HUES48 (cell line): Measurements from ENCODE around the gene CNTNAP2.
A peak's percentile ranks its signal among the peaks of the same experiment; 100 is the strongest.

Experiments used
- H3K27ac ChIP-seq: one replicate; pipeline ENCODE4 v1.7.0; 2013; ENCODE audit warnings: low read depth, low read length, inconsistent platforms
- H3K27me3 ChIP-seq: 2 replicates; pipeline ENCODE4 v1.6.1; 2013; ENCODE audit warnings: mild to moderate bottlenecking, low read length; ENCODE audit not compliant: control insufficient read depth, insufficient read depth
- H3K36me3 ChIP-seq: 2 replicates; pipeline ENCODE4 v1.6.1; 2013; ENCODE audit warnings: low read length; ENCODE audit not compliant: control insufficient read depth, insufficient read depth
- H3K4me1 ChIP-seq: 2 replicates; pipeline ENCODE4 v1.6.1; 2013; ENCODE audit warnings: mild to moderate bottlenecking, low read length; ENCODE audit not compliant: control insufficient read depth, insufficient read depth
- H3K4me3 ChIP-seq: 2 replicates; pipeline ENCODE4 v1.5.1; 2013; ENCODE audit warnings: mild to moderate bottlenecking, low read depth, low read length
- H3K9ac ChIP-seq: 2 replicates; pipeline ENCODE4 v1.6.1; 2013; ENCODE audit warnings: mild to moderate bottlenecking, low read depth, low read length, moderate library complexity
- H3K9me3 ChIP-seq: 2 replicates; pipeline ENCODE4 v1.6.1; 2013; ENCODE audit warnings: low read length; ENCODE audit not compliant: control insufficient read depth, insufficient read depth

The CNTNAP2 gene

GRCh38 chr7:147878912-147879661 lies 1762.5 kb downstream of the CNTNAP2 start:
- no peak overlapping the region for H3K4me3 ChIP-seq
- H3K27me3 ChIP-seq = no peaks in the 10 kb centered on the region
- no peaks in the 10 kb centered on the region for H3K4me1 ChIP-seq
- peaks cover 4% of the 10 kb centered on the region; the same call in 1 of the 2 replicates for H3K9me3 ChIP-seq
- H3K9ac ChIP-seq = no peak overlapping the region
- H3K36me3 ChIP-seq = no peaks in the 10 kb centered on the region
- H3K27ac ChIP-seq = no peak overlapping the region

- Histone ChIP-seq H3K36me3 (no peaks in the 10 kb centered on the region), H3K4me3 (no peak overlapping the region), H3K27ac (no peak overlapping the region), H3K4me1 (no peaks in the 10 kb centered on the region), H3K27me3 (no peaks in the 10 kb centered on the region), H3K9ac (no peak overlapping the region), H3K9me3 (no peaks in the 10 kb centered on the region)
Observed at GRCh38 chr7:147885869-147886268, 1769.3 kb downstream of the CNTNAP2 start.

- Histone ChIP-seq H3K9me3 (no peaks in the 10 kb centered on the region), H3K27ac (peak overlapping the region; percentile 56), H3K27me3 (no peaks in the 10 kb centered on the region), H3K9ac (no peak overlapping the region), H3K4me3 (no peak overlapping the region), H3K4me1 (peaks cover 13% of the 10 kb centered on the region), H3K36me3 (no peaks in the 10 kb centered on the region)
Observed at GRCh38 chr7:147894271-147894670, 1777.7 kb downstream of the CNTNAP2 start.

GRCh38 chr7:147896121-147896520 lies 1779.5 kb downstream of the CNTNAP2 start:
- Histone ChIP-seq H3K4me1 (peaks cover 13% of the 10 kb centered on the region), H3K9ac (no peak overlapping the region), H3K27me3 (no peaks in the 10 kb centered on the region), H3K9me3 (no peaks in the 10 kb centered on the region), H3K36me3 (no peaks in the 10 kb centered on the region), H3K4me3 (no peak overlapping the region), H3K27ac (no peak overlapping the region)

- no peak overlapping the region for H3K9ac ChIP-seq
Observed at GRCh38 chr7:147903536-147904218, 1787.1 kb downstream of the CNTNAP2 start.

GRCh38 chr7:147904219-147904576 lies 1787.6 kb downstream of the CNTNAP2 start:
- no peak overlapping the region for H3K9ac ChIP-seq
- H3K27ac ChIP-seq = peak overlapping the region; percentile 3
- H3K4me1 ChIP-seq = peaks cover 9% of the 10 kb centered on the region
- H3K9me3 ChIP-seq = no peaks in the 10 kb centered on the region
- H3K36me3 ChIP-seq = no peaks in the 10 kb centered on the region
- no peaks in the 10 kb centered on the region for H3K27me3 ChIP-seq
- no peak overlapping the region for H3K4me3 ChIP-seq

More at GRCh38 chr7:147903536-147904218, 1787.1 kb downstream of the CNTNAP2 start:
- no peak overlapping the region for H3K4me3 ChIP-seq
- no peak overlapping the region for H3K27ac ChIP-seq
- H3K27me3 ChIP-seq = no peaks in the 10 kb centered on the region
- H3K9me3 ChIP-seq = no peaks in the 10 kb centered on the region
- no peaks in the 10 kb centered on the region for H3K36me3 ChIP-seq
- H3K4me1 ChIP-seq = peaks cover 9% of the 10 kb centered on the region

GRCh38 chr7:147909431-147910148 lies 1793.0 kb downstream of the CNTNAP2 start:
- H3K27ac ChIP-seq = peak overlapping the region; percentile 32
- H3K4me1 ChIP-seq = peaks cover 17% of the 10 kb centered on the region
- no peaks in the 10 kb centered on the region for H3K36me3 ChIP-seq
- no peak overlapping the region for H3K4me3 ChIP-seq
- no peaks in the 10 kb centered on the region for H3K27me3 ChIP-seq
- H3K9me3 ChIP-seq = no peaks in the 10 kb centered on the region
- H3K9ac ChIP-seq = no peak overlapping the region

GRCh38 chr7:147911201-147911601 lies 1794.6 kb downstream of the CNTNAP2 start:
- no peak overlapping the region for H3K27ac ChIP-seq
- H3K4me1 ChIP-seq = peaks cover 28% of the 10 kb centered on the region
- no peaks in the 10 kb centered on the region for H3K27me3 ChIP-seq
- no peak overlapping the region for H3K9ac ChIP-seq
- H3K9me3 ChIP-seq = no peaks in the 10 kb centered on the region
- H3K4me3 ChIP-seq = no peak overlapping the region
- H3K36me3 ChIP-seq = no peaks in the 10 kb centered on the region

- Histone ChIP-seq H3K27me3 (no peaks in the 10 kb centered on the region), H3K4me1 (peaks cover 29% of the 10 kb centered on the region), H3K36me3 (no peaks in the 10 kb centered on the region), H3K27ac (no peak overlapping the region), H3K9me3 (no peaks in the 10 kb centered on the region), H3K4me3 (no peak overlapping the region), H3K9ac (no peak overlapping the region)
Observed at GRCh38 chr7:147912291-147912690, 1795.7 kb downstream of the CNTNAP2 start.

GRCh38 chr7:147912946-147913638 lies 1796.5 kb downstream of the CNTNAP2 start:
- H3K36me3 ChIP-seq = no peaks in the 10 kb centered on the region
- H3K4me3 ChIP-seq = no peak overlapping the region
- no peaks in the 10 kb centered on the region for H3K27me3 ChIP-seq

More at GRCh38 chr7:147912946-147913638, 1796.5 kb downstream of the CNTNAP2 start:
- no peaks in the 10 kb centered on the region for H3K9me3 ChIP-seq
- H3K9ac ChIP-seq = no peak overlapping the region
- no peak overlapping the region for H3K27ac ChIP-seq
- H3K4me1 ChIP-seq = peaks cover 29% of the 10 kb centered on the region
